Chondrocyte (in vitro differentiated cells): Measurements from ENCODE around the gene KMT2A. TPM values are rescaled to one million over a fixed set of nuclear protein-coding genes. Genes with fewer than 3 reads are reported as not detected.

Experiments used
- DNase-seq: peaks from one replicate; pipeline ENCODE4 v3.0.0; 2021; ENCODE audit warnings: mixed read lengths, low spot score
- H3K27ac Mint-ChIP-seq: one replicate; pipeline ENCODE4 v1.8.0; 2021; ENCODE audit warnings: mild to moderate bottlenecking, moderate library complexity, mixed read lengths; ENCODE audit not compliant: unreplicated experiment
- H3K27me3 Mint-ChIP-seq: 2 replicates; pipeline ENCODE4 v1.8.0; 2021; ENCODE audit warnings: low read depth, mixed read lengths
- H3K36me3 Mint-ChIP-seq: 2 replicates; pipeline ENCODE4 v1.8.0; 2021; ENCODE audit warnings: low read depth, mixed read lengths
- H3K4me1 Mint-ChIP-seq: 2 replicates; pipeline ENCODE4 v1.8.0; 2021; ENCODE audit warnings: low read depth, mild to moderate bottlenecking, mixed read lengths
- H3K4me3 Mint-ChIP-seq: one replicate; pipeline ENCODE4 v1.8.0; 2021; ENCODE audit warnings: mild to moderate bottlenecking, moderate library complexity, mixed read lengths; ENCODE audit not compliant: unreplicated experiment
- H3K9me3 Mint-ChIP-seq: 2 replicates; pipeline ENCODE4 v1.8.0; 2021; ENCODE audit warnings: low read depth, mixed read lengths
- total RNA-seq: library from RNA; stranded (reverse); gene quantifications from 3 replicates; pipeline ENCODE4 v1.2.1, GENCODE V29; 2021
- TF ChIP-seq, protein P1 (sequence below): fragments of 200-600 bp; sonication (generic); IDR thresholded peaks from 2 replicates; pipeline ENCODE4 v1.5.0; 2021; ENCODE audit warnings: antibody characterized with exemption, mild to moderate bottlenecking, moderate library complexity

KMT2A gene
- total RNA-seq, 1 donor from 2014 or later, result 40.3 TPM

DNA sequence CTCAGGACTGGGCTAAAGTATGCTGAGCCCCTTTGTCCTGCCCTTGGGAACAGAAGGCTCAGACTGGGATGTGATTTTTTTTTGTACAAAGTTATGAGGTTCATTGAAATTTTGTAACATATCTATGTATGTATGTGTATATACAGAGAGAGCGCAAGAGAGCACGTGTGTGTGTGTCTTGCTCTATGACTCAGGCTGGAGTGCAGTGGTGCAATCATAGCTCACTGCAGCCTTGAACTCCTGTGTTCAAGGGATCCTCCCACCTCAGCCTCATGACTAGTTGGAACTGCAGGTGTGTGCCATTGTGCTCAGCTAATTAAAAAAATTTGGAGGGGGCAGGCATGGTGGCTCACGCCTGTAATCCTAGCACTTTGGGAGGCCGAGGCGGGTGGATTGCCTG is 100.4 kb downstream of the KMT2A start:
- no peak for DNase-seq
- no peak overlapping the region for H3K27ac Mint-ChIP-seq

DNA sequence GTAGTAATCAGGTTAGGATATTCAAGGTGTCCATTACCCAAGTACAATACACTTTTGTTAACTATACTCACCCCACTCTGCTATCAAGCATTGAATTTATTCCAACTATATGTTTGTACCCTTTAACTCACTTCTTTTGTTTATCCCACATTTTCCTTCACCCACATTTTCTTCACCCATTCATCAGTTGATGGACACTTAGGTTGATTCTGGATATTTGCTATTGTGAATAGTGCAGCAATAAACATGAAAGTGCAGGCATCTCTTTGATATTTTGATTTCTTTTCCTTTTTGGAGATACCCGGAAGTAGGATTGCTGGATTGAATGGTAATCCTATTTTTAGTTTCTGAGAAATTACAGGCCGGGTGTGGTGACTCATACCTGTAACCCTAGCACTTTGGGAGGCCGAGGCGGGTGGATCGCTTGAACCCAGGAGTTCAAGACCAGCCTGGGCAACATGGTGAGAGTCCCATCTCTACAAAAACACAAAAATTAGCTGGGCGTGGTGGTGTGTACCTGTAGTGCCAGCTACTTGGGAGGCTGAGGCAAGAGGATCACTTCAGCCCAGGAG is 101.2 kb downstream of the KMT2A start:
- no peaks in the 10 kb centered on the region for H3K27me3 Mint-ChIP-seq
- H3K4me1 Mint-ChIP-seq, result peaks cover 7% of the 10 kb centered on the region
- peaks cover 2% of the 10 kb centered on the region for H3K9me3 Mint-ChIP-seq
- no peak for DNase-seq
- no peak overlapping the region for H3K27ac Mint-ChIP-seq
- peaks cover 5% of the 10 kb centered on the region for H3K36me3 Mint-ChIP-seq
- H3K4me3 Mint-ChIP-seq, result no peak overlapping the region
- TF ChIP-seq, protein P1, sequence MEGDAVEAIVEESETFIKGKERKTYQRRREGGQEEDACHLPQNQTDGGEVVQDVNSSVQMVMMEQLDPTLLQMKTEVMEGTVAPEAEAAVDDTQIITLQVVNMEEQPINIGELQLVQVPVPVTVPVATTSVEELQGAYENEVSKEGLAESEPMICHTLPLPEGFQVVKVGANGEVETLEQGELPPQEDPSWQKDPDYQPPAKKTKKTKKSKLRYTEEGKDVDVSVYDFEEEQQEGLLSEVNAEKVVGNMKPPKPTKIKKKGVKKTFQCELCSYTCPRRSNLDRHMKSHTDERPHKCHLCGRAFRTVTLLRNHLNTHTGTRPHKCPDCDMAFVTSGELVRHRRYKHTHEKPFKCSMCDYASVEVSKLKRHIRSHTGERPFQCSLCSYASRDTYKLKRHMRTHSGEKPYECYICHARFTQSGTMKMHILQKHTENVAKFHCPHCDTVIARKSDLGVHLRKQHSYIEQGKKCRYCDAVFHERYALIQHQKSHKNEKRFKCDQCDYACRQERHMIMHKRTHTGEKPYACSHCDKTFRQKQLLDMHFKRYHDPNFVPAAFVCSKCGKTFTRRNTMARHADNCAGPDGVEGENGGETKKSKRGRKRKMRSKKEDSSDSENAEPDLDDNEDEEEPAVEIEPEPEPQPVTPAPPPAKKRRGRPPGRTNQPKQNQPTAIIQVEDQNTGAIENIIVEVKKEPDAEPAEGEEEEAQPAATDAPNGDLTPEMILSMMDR, result no peak

More for the DNA sequence above, 100.4 kb downstream of the KMT2A start:
- peaks cover 2% of the 10 kb centered on the region for H3K9me3 Mint-ChIP-seq
- no peak overlapping the region for H3K4me3 Mint-ChIP-seq
- TF ChIP-seq, protein P1, result no peak
- peaks cover 10% of the 10 kb centered on the region for H3K4me1 Mint-ChIP-seq
- peaks cover 5% of the 10 kb centered on the region for H3K36me3 Mint-ChIP-seq
- H3K27me3 Mint-ChIP-seq, result no peaks in the 10 kb centered on the region

DNA sequence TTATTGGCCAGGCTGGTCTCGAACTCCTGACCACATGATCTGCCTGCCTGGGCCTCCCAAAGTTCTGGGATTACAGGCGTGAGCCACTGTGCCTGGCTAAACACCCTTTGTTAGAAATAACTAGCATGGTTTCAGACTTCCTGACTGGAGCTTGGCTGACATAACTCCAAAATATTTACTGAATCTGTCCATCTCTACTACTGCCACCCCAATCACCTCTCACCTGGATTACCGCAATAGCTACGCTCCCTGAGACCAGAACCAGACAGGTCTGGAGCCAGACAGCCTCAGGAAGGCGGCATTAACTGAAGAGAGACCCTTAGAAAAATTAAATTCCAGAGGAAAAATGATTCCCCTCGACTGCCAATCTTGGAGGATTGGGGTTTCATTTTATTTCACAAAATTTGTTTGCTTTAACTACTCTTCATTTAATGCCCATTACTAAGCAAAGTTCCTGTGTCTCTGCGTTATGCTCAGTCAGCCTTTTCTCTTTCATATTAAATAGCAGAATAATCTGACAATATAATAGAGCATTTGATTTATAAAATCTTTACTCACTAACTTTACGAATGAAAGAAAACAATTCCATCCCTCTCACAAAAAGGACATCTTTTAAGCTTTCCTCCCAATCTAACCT is 107.8 kb downstream of the KMT2A start:
- TF ChIP-seq, protein P1, result no peak
- H3K36me3 Mint-ChIP-seq, result peaks cover 11% of the 10 kb centered on the region
- no peak overlapping the region for H3K27ac Mint-ChIP-seq
- no peaks in the 10 kb centered on the region for H3K4me1 Mint-ChIP-seq
- DNase-seq, result no peak
- H3K4me3 Mint-ChIP-seq, result no peak overlapping the region
- no peaks in the 10 kb centered on the region for H3K27me3 Mint-ChIP-seq
- H3K9me3 Mint-ChIP-seq, result no peaks in the 10 kb centered on the region

DNA sequence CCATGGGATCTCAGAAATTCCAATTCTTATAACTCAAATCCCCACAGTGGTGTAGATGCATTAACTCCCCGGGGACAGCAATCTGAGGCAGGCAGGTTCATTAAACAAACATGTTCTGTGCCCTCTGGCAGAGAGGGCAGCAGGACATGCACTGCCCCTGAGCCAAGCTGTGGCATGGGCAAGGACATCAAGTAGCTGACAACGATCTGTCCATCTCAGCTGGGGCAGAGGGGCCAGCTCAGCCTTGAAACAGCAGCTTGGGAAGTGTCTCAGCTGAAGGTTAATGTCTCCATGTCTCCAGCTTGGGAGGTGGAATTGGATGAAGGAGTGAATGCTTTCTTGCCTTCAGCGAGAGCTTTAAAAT is 108.3 kb downstream of the KMT2A start:
- DNase-seq, result no peak
- TF ChIP-seq, protein P1, result no peak
- Mint-ChIP-seq H3K27ac (no peak overlapping the region), H3K27me3 (no peaks in the 10 kb centered on the region), H3K36me3 (peaks cover 11% of the 10 kb centered on the region), H3K4me3 (no peak overlapping the region), H3K9me3 (no peaks in the 10 kb centered on the region), H3K4me1 (no peaks in the 10 kb centered on the region)

DNA sequence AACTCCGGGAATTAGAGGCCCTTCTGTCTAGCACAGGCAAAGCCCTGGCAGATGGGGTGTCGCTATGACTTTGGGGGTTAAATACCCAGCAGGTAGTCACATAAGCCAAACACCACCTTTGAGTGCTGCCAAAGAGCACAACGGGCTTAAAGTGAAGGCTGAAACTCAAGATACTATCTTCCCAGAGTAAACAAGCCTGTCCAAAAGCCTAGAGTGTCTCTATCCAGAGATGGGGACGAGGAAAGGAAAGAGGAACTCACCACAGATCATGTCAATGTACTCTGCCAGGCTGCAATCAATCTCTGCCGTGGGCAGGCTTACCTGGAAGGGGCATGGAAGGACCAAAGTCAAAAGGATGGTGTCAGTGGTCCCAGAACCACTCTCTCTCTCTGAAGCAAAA is 109.2 kb downstream of the KMT2A start:
- H3K36me3 Mint-ChIP-seq, result peaks cover 9% of the 10 kb centered on the region
- TF ChIP-seq, protein P1, result no peak
- H3K9me3 Mint-ChIP-seq, result no peaks in the 10 kb centered on the region
- H3K27me3 Mint-ChIP-seq, result no peaks in the 10 kb centered on the region
- no peaks in the 10 kb centered on the region for H3K4me1 Mint-ChIP-seq
- no peak for DNase-seq
- H3K4me3 Mint-ChIP-seq, result no peak overlapping the region
- no peak overlapping the region for H3K27ac Mint-ChIP-seq
